Esophagus squamous epithelium (tissue), 5 donors: ENCODE data around the gene CELF4. TPM values are rescaled to one million over a fixed set of nuclear protein-coding genes. Genes with fewer than 3 reads are reported as not detected.
"Not testable (repeated sequence)": the region's sequence is repeated elsewhere in the genome, so short reads cannot be mapped to it uniquely, and the experiment has no call there.

Experiments
- DNase-seq: peaks from one replicate; lab custom pipeline; 2025; lab: John Stamatoyannopoulos, UW
- H3K27ac ChIP-seq, 4 donors: fragments of 200-600 bp; sonication (generic); one replicate each; pipeline ENCODE4 v1.5.1; 2016 to 2019; ENCODE audit warnings: mild to moderate bottlenecking in 1 of 4
- H3K27me3 ChIP-seq, 4 donors: fragments of 200-600 bp; sonication (generic); 1 replicate in 3 of 4; 2 replicates in 1 of 4; pipeline versions ENCODE4 v1.5.1 to v1.6.0; 2017 to 2021; ENCODE audit warnings: antibody characterized with exemption in 1 of 4
- H3K36me3 ChIP-seq, 3 donors: fragments of 200-600 bp; sonication (generic); one replicate each; pipeline ENCODE4 v1.5.1; 2016 to 2019
- H3K4me1 ChIP-seq, 3 donors: fragments of 200-600 bp; sonication (generic); one replicate each; pipeline ENCODE4 v1.5.1; 2017 to 2019
- H3K4me3 ChIP-seq, 4 donors: fragments of 200-600 bp; sonication (generic); 1 replicate in 3 of 4; 2 replicates in 1 of 4; pipeline ENCODE4 v1.5.1; 2016 to 2019; ENCODE audit warnings: mild to moderate bottlenecking in 2 of 4, moderate library complexity in 1 of 4
- H3K9me3 ChIP-seq, 3 donors: fragments of 200-600 bp; sonication (generic); one replicate each; pipeline ENCODE4 v1.5.1; 2016 to 2019
- CTCF ChIP-seq, 6 experiments: fragments of 450-650 bp in 4 of 6; fragments of 200-600 bp in 2 of 6; sonication (generic) in 2 of 6; IDR thresholded peaks; one replicate each; pipeline ENCODE4 v1.5.1; 2016 to 2019; ENCODE audit warnings: antibody characterized with exemption in 6 of 6, mild to moderate bottlenecking in 4 of 6, moderate library complexity in 4 of 6
- POLR2A ChIP-seq, 4 donors: fragments of 450-650 bp; IDR thresholded peaks; one replicate each; pipeline ENCODE4 v1.6.1; 2017; ENCODE audit warnings: antibody characterized with exemption in 4 of 4, mild to moderate bottlenecking in 4 of 4, moderate library complexity in 3 of 4
- WGBS, 2 donors: methylation state at CpG; one replicate each; pipeline ENCODE4 v1.1.5; 2018; 5-methylcytosine and 5-hydroxymethylcytosine counted together
- intact Hi-C: fragments of 100-400 bp; cut with DNase I; formaldehyde crosslinking; loops from one replicate; pipeline ENCODE4 v1.15.0; 2022
- total RNA-seq, 4 donors: library from RNA; depleted of rRNA; stranded (reverse); fragments of >200 nt; gene quantifications; one replicate each; pipeline ENCODE4 v1.1.0, GENCODE V29; 2016
- donor health status: DM: yes; HTN: yes; CAD: no.

CELF4 gene
- total RNA-seq, 4 donors from 2014 or later: not detected

- no peak for DNase-seq
- Histone ChIP-seq H3K36me3 (no peaks in the 10 kb centered on the region), H3K27me3 (peaks cover 0 to 22% (median 0%) of the 10 kb centered on the region in 4 donors), H3K9me3 (no peaks in the 10 kb centered on the region), H3K4me1 (no peaks in the 10 kb centered on the region), H3K4me3 (no peak overlapping the region), H3K27ac (no peak overlapping the region)
- intact Hi-C loops: no loop called here
- TF ChIP-seq CTCF (IDR thresholded peaks at IDR 0.05): no peak
- TF ChIP-seq POLR2A (IDR thresholded peaks at IDR 0.05): no peak
- 17 to 43% methylated on average over 1 to 4 of the region's 6 CpGs for WGBS, 2 donors
Observed at GRCh38 chr18:37471637-37472036, 94.0 kb downstream of the CELF4 start.

DNA sequence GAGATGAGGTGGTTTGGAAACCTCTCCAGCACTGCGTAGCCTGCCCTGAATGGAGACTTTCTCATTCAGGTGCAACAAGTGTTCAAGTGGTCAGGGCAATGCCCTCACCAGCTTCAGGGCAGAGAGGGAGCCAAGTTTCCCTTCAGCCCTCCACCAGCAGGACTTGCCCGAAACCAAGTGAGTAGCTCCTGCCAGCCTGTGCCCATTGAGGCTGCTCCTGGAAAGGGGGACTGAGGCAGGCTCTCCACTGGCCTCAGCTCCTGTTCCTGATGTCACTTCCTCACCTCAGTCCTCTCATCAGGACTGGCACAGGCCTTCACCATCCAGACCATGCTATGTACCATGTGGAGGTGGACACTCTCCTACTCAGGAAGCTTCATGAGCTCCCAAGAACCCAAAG, 94.6 kb downstream of the CELF4 start:
- H3K36me3 ChIP-seq: no peaks in the 10 kb centered on the region
- TF ChIP-seq POLR2A (IDR thresholded peaks at IDR 0.05) (no peak), CTCF (IDR thresholded peaks at IDR 0.05) (no peak)
- no peaks in the 10 kb centered on the region for H3K4me1 ChIP-seq
- WGBS, 2 donors: 86 to 93% methylated on average over 1 to 2 of the region's 2 CpGs
- no peak overlapping the region for H3K27ac ChIP-seq
- H3K9me3 ChIP-seq: no peaks in the 10 kb centered on the region
- no peak overlapping the region for H3K4me3 ChIP-seq
- intact Hi-C loops: no loop called here
- H3K27me3 ChIP-seq: peaks cover 0 to 20% (median 0%) of the 10 kb centered on the region in 4 donors
- DNase-seq: no peak

DNA sequence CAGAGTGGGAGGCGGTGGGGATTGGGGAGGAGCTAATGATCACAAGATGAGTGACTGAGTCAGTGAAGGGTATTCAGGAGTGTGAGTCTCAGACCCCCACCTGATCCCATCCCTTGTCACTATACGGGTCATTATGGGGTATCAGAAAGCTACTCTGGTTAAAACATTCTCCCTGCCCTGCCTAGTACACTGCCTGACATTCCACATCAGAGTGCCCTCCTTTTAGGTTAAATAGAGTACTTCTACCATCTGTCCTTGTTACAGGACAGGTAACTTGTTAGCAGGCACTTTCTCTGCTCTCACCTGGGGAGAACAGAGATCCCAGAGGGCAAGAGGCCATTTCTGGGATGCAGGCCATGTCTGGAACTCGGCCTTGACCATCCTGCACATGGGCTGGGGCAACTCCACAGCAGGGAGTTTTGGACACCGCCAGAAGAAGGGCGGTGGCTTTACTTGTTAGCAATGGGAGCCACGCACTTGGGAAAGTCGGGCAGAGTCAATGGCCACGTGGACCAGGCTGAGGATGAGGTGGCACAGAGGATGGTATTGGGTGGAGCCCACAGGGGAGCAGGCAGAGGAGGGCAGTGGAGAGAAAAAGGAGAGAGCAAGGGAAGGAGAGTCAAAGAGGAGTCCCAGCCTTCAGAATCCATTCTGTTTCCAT, 98.5 kb downstream of the CELF4 start:
- intact Hi-C loops: no loop called here
- no peak overlapping the region for H3K27ac ChIP-seq
- 76 to 80% methylated on average over 5 to 6 of the region's 8 CpGs for WGBS, 2 donors

GRCh38 chr18:37465958-37466357, 99.6 kb downstream of the CELF4 start:
- no peak for TF ChIP-seq POLR2A (IDR thresholded peaks at IDR 0.05)
- TF ChIP-seq CTCF (IDR thresholded peaks at IDR 0.05): no peak
- Histone ChIP-seq H3K36me3 (no peaks in the 10 kb centered on the region), H3K4me3 (no peak overlapping the region), H3K27ac (no peak overlapping the region), H3K27me3 (peaks cover 0 to 23% (median 0%) of the 10 kb centered on the region in 4 donors), H3K9me3 (no peaks in the 10 kb centered on the region), H3K4me1 (no peaks in the 10 kb centered on the region)
- no peak for DNase-seq
- intact Hi-C loops: no loop called here
- WGBS, 2 donors: 31 to 48% methylated on average over 4 to 5 of the region's 8 CpGs

More for the DNA sequence above, 98.5 kb downstream of the CELF4 start:
- Histone ChIP-seq H3K27me3 (peaks cover 0 to 31% (median 0%) of the 10 kb centered on the region in 4 donors), H3K4me1 (no peaks in the 10 kb centered on the region), H3K4me3 (no peak overlapping the region), H3K36me3 (no peaks in the 10 kb centered on the region), H3K9me3 (no peaks in the 10 kb centered on the region)
- no peak for TF ChIP-seq CTCF (IDR thresholded peaks at IDR 0.05)
- no peak for TF ChIP-seq POLR2A (IDR thresholded peaks at IDR 0.05)
- DNase-seq: no peak

- WGBS, 2 donors: 71 to 85% methylated on average over 1 to 2 of the region's 2 CpGs
- H3K27ac ChIP-seq: no peak overlapping the region
- intact Hi-C loops: no loop called here
- H3K4me1 ChIP-seq: no peaks in the 10 kb centered on the region
- H3K9me3 ChIP-seq: no peaks in the 10 kb centered on the region
- no peak for DNase-seq
- H3K4me3 ChIP-seq: no peak overlapping the region
- no peak for TF ChIP-seq CTCF (IDR thresholded peaks at IDR 0.05)
- TF ChIP-seq POLR2A (IDR thresholded peaks at IDR 0.05): no peak
- H3K36me3 ChIP-seq: no peaks in the 10 kb centered on the region
- peaks cover 0 to 12% (median 0%) of the 10 kb centered on the region in 4 donors for H3K27me3 ChIP-seq
Observed at GRCh38 chr18:37464257-37464656, 101.3 kb downstream of the CELF4 start.

DNA sequence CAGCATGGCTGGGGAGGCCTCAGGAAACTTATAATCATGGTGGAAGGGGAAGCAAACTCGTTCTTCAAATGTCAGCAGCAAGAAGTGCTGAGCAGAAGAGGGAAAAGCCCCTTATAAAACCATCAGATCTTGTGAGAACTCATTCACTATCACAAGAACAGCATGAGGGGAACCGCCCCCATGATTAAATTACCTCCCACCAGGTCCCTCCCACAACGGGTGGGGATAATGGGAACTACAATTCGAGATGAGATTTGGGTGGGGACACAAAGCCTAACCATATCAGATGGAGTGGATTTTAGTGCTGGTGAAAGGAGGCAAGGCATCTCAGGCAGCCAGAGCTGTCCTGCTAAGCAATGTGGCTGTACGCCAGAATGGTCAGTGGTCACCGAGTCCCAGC, 104.3 kb downstream of the CELF4 start:
- H3K36me3 ChIP-seq, H3K27ac ChIP-seq, H3K4me1 ChIP-seq, DNase-seq, intact Hi-C loops, H3K9me3 ChIP-seq, H3K4me3 ChIP-seq: not testable (repeated sequence)
- peaks cover 0 to 14% (median 0%) of the 10 kb centered on the region in 4 donors for H3K27me3 ChIP-seq
- WGBS, 2 donors: 74 to 76% methylated on average over 6 of the region's 6 CpGs
